Measurements from ENCODE around the gene PSMB4.

PSMB4 gene

DNA sequence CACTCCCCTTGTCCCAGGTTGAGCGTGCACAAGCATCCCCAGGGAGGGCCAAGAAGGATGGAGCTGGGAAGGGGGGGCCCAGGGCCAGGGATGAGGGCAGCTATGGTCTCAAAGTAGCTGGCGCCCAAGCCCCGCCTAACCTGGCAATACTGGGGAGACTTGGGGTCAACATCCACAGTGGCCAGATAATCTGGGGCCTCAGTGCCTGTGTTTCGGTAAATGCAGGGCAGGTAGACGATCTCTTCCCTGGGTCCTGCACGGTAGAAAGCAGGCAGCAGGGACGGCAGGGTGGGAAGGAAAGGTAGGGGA lies 30.1 kb upstream of the PSMB4 start:
- no peaks in the 10 kb centered on the region for H3K9me3 ChIP-seq (ENCODE audit: control insufficient read depth, low read length)
- no peak overlapping the region for H3K27ac ChIP-seq (ENCODE audit: low read depth, low read length, severe bottlenecking)
- no peak overlapping the region for H3K4me3 ChIP-seq (ENCODE audit: extremely low read depth, insufficient read depth, low read length, poor library complexity, severe bottlenecking)
- peaks cover 18% of the 10 kb centered on the region for H3K36me3 ChIP-seq (ENCODE audit: control insufficient read depth, insufficient read depth, low read length)
- WGBS, 2 experiments (ENCODE audit: insufficient coverage in 2 of 2) = 94 to 95% methylated on average over 3 to 7 of the region's 7 CpGs
- H3K4me1 ChIP-seq (ENCODE audit: control insufficient read depth, insufficient read depth, low read length, poor library complexity, severe bottlenecking) = peaks cover 18% of the 10 kb centered on the region

DNA sequence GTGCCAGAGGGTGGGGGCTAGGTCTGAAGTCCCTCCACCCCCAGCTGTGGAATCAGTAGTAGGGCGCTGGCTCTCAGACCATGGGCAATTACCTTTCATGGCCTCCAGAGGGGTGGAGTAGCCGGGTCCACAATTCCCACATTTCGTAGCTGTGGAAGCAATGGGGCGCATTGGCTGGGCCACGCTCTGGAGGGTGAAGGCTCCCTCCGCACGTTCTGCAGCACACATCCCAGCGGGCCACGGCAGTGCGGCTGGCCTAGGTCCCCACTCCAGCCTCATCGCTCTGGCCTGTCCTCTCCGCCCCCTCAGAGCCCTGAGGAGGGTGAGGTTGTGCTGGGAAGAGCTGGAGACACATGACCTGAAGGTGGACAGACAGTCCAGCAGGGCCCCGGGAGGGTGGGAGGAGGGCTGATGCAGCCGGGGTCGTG lies 29.7 kb upstream of the PSMB4 start:
- H3K36me3 ChIP-seq (ENCODE audit: control insufficient read depth, insufficient read depth, low read length) = peaks cover 15% of the 10 kb centered on the region
- no peak overlapping the region for H3K27ac ChIP-seq (ENCODE audit: low read depth, low read length, severe bottlenecking)
- no peak overlapping the region for H3K4me3 ChIP-seq (ENCODE audit: extremely low read depth, insufficient read depth, low read length, poor library complexity, severe bottlenecking)
- H3K9me3 ChIP-seq (ENCODE audit: control insufficient read depth, low read length) = no peaks in the 10 kb centered on the region
- H3K4me1 ChIP-seq (ENCODE audit: control insufficient read depth, insufficient read depth, low read length, poor library complexity, severe bottlenecking) = peaks cover 18% of the 10 kb centered on the region
- 89 to 96% methylated on average over 8 to 13 of the region's 15 CpGs for WGBS, 2 experiments (ENCODE audit: insufficient coverage in 2 of 2)

DNA sequence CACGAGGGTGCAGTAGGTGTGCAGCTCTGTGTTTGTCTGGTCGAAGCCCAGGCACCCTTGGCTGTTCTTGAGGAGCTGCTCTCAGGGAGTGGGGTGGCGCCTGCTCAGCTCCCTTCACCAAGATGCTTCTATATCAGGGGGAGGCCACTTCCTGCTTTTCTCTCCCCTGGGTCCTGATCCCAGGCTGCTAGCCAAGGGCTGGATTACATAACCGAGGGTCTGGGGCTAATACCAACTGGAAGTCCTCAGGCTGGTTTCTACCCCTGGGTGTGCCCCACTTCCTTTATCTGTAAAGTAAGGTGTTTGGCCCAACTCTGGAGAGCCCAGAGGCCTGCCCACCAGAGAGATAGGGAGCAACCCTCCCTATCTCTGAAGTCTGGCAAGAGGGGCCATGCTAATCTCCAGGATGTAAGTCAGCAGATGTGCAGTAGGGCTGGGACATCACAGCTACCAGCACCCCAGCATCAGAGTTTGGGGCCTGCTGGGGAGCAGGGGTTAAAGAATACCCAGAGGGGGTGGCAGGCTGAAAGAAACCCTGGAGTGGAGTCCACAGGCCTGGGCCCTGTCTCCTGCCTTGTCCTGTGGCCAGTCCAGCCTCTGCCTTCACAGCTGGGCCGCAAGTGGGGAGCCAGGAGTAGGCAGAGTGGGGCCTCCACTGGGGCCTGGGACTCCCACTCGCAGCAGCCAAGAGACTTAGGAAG lies 29.0 kb upstream of the PSMB4 start:
- Histone ChIP-seq H3K4me1 (ENCODE audit: control insufficient read depth, insufficient read depth, low read length, poor library complexity, severe bottlenecking) (peaks cover 18% of the 10 kb centered on the region), H3K27ac (ENCODE audit: low read depth, low read length, severe bottlenecking) (no peak overlapping the region)
- WGBS, 2 experiments (ENCODE audit: insufficient coverage in 2 of 2) = 87 to 95% methylated on average over 3 to 4 of the region's 6 CpGs

DNA sequence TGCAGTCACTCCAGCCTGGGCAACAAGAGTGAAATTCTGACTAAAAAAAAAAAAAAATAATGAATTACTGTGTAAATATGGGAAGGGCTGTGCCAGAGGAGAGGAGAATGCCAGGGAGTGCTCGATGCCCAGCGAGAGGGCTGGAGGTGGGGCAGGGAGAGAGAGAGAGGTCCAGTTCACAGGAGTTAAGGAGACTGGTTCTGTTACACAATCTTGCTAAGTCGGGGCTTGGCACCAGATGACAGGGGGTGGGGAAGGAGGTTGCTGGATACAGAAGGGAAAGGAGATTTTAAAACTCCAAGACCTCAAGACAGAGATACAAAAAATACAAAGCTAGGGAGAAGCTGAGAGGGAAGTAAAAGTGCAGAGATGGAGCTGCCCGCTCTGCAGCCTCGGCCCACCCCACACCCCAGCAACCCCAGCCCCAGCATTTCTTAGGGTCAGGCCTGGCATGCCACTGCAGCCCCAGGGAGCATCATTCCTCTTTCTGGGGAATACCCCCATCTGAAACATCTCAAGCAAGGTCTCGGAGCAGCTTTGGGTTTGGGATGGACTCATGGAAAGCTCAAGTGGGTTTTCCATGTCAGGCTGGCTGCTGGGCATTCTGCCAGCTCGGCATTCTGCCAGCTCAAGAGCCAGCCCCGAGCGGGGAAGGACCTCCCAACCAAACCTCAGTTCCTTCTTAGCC lies 27.9 kb upstream of the PSMB4 start:
- Histone ChIP-seq H3K27ac (ENCODE audit: low read depth, low read length, severe bottlenecking) (no peak overlapping the region), H3K9me3 (ENCODE audit: control insufficient read depth, low read length) (no peaks in the 10 kb centered on the region), H3K4me1 (ENCODE audit: control insufficient read depth, insufficient read depth, low read length, poor library complexity, severe bottlenecking) (peaks cover 18% of the 10 kb centered on the region), H3K4me3 (ENCODE audit: extremely low read depth, insufficient read depth, low read length, poor library complexity, severe bottlenecking) (peak overlapping the region; percentile 43), H3K36me3 (ENCODE audit: control insufficient read depth, insufficient read depth, low read length) (peaks cover 3% of the 10 kb centered on the region)
- 89 to 100% methylated on average over 3 to 6 of the region's 9 CpGs for WGBS, 2 experiments (ENCODE audit: insufficient coverage in 2 of 2)

More for the DNA sequence above, 29.0 kb upstream of the PSMB4 start:
- Histone ChIP-seq H3K4me3 (ENCODE audit: extremely low read depth, insufficient read depth, low read length, poor library complexity, severe bottlenecking) (no peak overlapping the region), H3K36me3 (ENCODE audit: control insufficient read depth, insufficient read depth, low read length) (peaks cover 8% of the 10 kb centered on the region), H3K9me3 (ENCODE audit: control insufficient read depth, low read length) (no peaks in the 10 kb centered on the region)

- Histone ChIP-seq H3K27ac (ENCODE audit: low read depth, low read length, severe bottlenecking) (peak within 1 kb of the TSS; percentile 57), H3K9me3 (ENCODE audit: control insufficient read depth, low read length) (no peaks in the 10 kb centered on the region), H3K4me3 (ENCODE audit: extremely low read depth, insufficient read depth, low read length, poor library complexity, severe bottlenecking) (peak within 1 kb of the TSS; percentile 43), H3K36me3 (ENCODE audit: control insufficient read depth, insufficient read depth, low read length) (peaks cover 3% of the 10 kb centered on the region), H3K4me1 (ENCODE audit: control insufficient read depth, insufficient read depth, low read length, poor library complexity, severe bottlenecking) (peaks cover 18% of the 10 kb centered on the region)
- WGBS, 2 experiments (ENCODE audit: insufficient coverage in 2 of 2) = 27 to 36% methylated on average over 6 to 8 of the region's 11 CpGs
Observed at GRCh38 chr1:151372058-151372934, 27.1 kb upstream of the PSMB4 start, which contains the start of gene SELENBP1. TSS of gene SELENBP1 (minus strand) at chr1:151372705. CDS start at chr1:151372641, 64 bp downstream.

DNA sequence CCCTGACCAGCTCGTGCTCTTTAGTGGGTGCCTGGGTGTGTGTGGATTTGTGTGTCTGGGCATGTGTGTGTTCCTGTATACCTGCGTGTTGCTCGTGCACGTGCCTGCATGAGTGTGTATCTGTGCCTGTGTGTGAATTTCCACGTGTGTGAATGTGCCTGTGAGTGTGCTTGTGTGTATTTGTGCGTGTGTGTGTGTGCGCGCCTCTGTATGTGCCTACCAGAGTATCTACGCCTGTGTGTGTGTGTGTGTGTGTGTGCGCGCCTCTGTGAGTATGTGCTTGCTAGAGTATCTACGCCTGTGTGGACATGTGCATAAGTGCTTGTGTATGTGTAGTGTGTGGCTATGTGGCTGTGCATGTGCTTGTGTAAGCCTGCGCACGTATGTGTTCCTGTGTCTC lies 26.2 kb upstream of the PSMB4 start:
- Histone ChIP-seq H3K36me3 (ENCODE audit: control insufficient read depth, insufficient read depth, low read length) (peaks cover under 1% of the 10 kb centered on the region), H3K4me1 (ENCODE audit: control insufficient read depth, insufficient read depth, low read length, poor library complexity, severe bottlenecking) (peaks cover 18% of the 10 kb centered on the region), H3K27ac (ENCODE audit: low read depth, low read length, severe bottlenecking) (no peak overlapping the region), H3K4me3 (ENCODE audit: extremely low read depth, insufficient read depth, low read length, poor library complexity, severe bottlenecking) (no peak overlapping the region), H3K9me3 (ENCODE audit: control insufficient read depth, low read length) (no peaks in the 10 kb centered on the region)
- 91 to 94% methylated on average over 4 to 14 of the region's 14 CpGs for WGBS, 2 experiments (ENCODE audit: insufficient coverage in 2 of 2)

GRCh38 chr1:151377150-151377884 lies 22.1 kb upstream of the PSMB4 start:
- no peak overlapping the region for H3K4me3 ChIP-seq (ENCODE audit: extremely low read depth, insufficient read depth, low read length, poor library complexity, severe bottlenecking)
- H3K4me1 ChIP-seq (ENCODE audit: control insufficient read depth, insufficient read depth, low read length, poor library complexity, severe bottlenecking) = peaks cover 3% of the 10 kb centered on the region
- no peak overlapping the region for H3K27ac ChIP-seq (ENCODE audit: low read depth, low read length, severe bottlenecking)
- H3K9me3 ChIP-seq (ENCODE audit: control insufficient read depth, low read length) = no peaks in the 10 kb centered on the region
- H3K36me3 ChIP-seq (ENCODE audit: control insufficient read depth, insufficient read depth, low read length) = no peaks in the 10 kb centered on the region
- WGBS, 2 experiments (ENCODE audit: insufficient coverage in 2 of 2) = 69% methylated on average over 3 of the region's 3 CpGs; no CpG with 5 or more reads in 1 of the 2 experiments

- Histone ChIP-seq H3K4me1 (ENCODE audit: control insufficient read depth, insufficient read depth, low read length, poor library complexity, severe bottlenecking) (no peaks in the 10 kb centered on the region), H3K36me3 (ENCODE audit: control insufficient read depth, insufficient read depth, low read length) (no peaks in the 10 kb centered on the region), H3K4me3 (ENCODE audit: extremely low read depth, insufficient read depth, low read length, poor library complexity, severe bottlenecking) (no peak overlapping the region), H3K27ac (ENCODE audit: low read depth, low read length, severe bottlenecking) (no peak overlapping the region), H3K9me3 (ENCODE audit: control insufficient read depth, low read length) (no peaks in the 10 kb centered on the region)
- 85 to 92% methylated on average over 2 of the region's 3 CpGs for WGBS, 2 experiments (ENCODE audit: insufficient coverage in 2 of 2)
Observed at GRCh38 chr1:151384584-151384983, 14.8 kb upstream of the PSMB4 start.

DNA sequence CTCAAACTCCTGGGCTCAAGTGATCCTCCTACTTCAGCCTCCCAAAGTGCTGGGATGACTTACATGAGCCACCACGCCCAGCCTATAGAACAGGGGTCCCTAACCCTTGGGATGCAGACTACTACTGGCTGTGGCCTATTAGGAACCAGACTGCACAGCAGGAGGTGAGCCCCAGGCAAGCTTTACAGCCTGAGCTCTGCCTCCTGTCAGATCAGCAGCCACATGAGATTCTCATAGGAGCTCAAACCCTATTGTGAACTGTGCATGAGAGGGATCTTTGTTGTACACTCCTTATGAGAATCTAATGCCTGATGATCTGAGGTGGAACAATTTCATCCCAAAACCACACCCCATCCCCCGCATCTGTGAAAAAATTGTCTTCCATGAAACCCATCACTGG lies 13.4 kb upstream of the PSMB4 start:
- H3K4me1 ChIP-seq (ENCODE audit: control insufficient read depth, insufficient read depth, low read length, poor library complexity, severe bottlenecking) = no peaks in the 10 kb centered on the region
- no peaks in the 10 kb centered on the region for H3K9me3 ChIP-seq (ENCODE audit: control insufficient read depth, low read length)
- 20 to 70% methylated on average over 1 of the region's 2 CpGs for WGBS, 2 experiments (ENCODE audit: insufficient coverage in 2 of 2)
- no peak overlapping the region for H3K4me3 ChIP-seq (ENCODE audit: extremely low read depth, insufficient read depth, low read length, poor library complexity, severe bottlenecking)
- H3K27ac ChIP-seq (ENCODE audit: low read depth, low read length, severe bottlenecking) = no peak overlapping the region
- H3K36me3 ChIP-seq (ENCODE audit: control insufficient read depth, insufficient read depth, low read length) = no peaks in the 10 kb centered on the region

All from mesodermal cell (in vitro differentiated cells).